IPS DF 19.7 (cell line): Measurements from ENCODE around the gene SNX21.

Experiments used
- DNase-seq: peaks from one replicate; pipeline ENCODE4 v3.0.0-alpha.2; 2013; ENCODE audit warnings: low read depth, low spot score

SNX21 gene

GRCh38 chr20:45878076-45878761 is 44.6 kb downstream of the SNX21 start:
- DNase-seq = no peak

GRCh38 chr20:45880988-45881788 is 47.6 kb downstream of the SNX21 start, which contains the start of gene ZSWIM1:
ZSWIM1 (plus strand) TSS chr20:45881227; CDS start chr20:45882593, 1,366 bp downstream.
- peak; percentile 96 for DNase-seq

GRCh38 chr20:45882469-45883099 is 49.0 kb downstream of the SNX21 start:
- DNase-seq = no peak

GRCh38 chr20:45883100-45883469 is 49.5 kb downstream of the SNX21 start:
- DNase-seq = no peak

- DNase-seq = no peak
Measured at GRCh38 chr20:45886590-45887345, 53.2 kb downstream of the SNX21 start.

GRCh38 chr20:45887346-45887715 is 53.7 kb downstream of the SNX21 start, which contains the start of gene SPATA25:
SPATA25 (minus strand) TSS chr20:45887622; CDS start chr20:45887590, 32 bp downstream.
- DNase-seq = no peak

GRCh38 chr20:45888681-45889080 is 55.1 kb downstream of the SNX21 start:
- no peak for DNase-seq

GRCh38 chr20:45890077-45890984 is 56.7 kb downstream of the SNX21 start:
- DNase-seq = peak; percentile 60

GRCh38 chr20:45890985-45891983 is 57.7 kb downstream of the SNX21 start, which contains the start of the genes CTSA and NEURL2:
CTSA (plus strand) TSS chr20:45891335; CDS start chr20:45891569, 234 bp downstream.
NEURL2 (minus strand) TSS chr20:45891208; CDS start chr20:45890991, 217 bp downstream.
- DNase-seq = peak; percentile 61

GRCh38 chr20:45892049-45892825 is 58.6 kb downstream of the SNX21 start:
- DNase-seq = no peak
